Measurements from ENCODE around the gene RPRD1B. TPM values are rescaled to one million over a fixed set of nuclear protein-coding genes. Genes with fewer than 3 reads are reported as not detected.

RPRD1B gene
- total RNA-seq, 2 donors from 2014 or later: 60.1 to 75.8 TPM

DNA sequence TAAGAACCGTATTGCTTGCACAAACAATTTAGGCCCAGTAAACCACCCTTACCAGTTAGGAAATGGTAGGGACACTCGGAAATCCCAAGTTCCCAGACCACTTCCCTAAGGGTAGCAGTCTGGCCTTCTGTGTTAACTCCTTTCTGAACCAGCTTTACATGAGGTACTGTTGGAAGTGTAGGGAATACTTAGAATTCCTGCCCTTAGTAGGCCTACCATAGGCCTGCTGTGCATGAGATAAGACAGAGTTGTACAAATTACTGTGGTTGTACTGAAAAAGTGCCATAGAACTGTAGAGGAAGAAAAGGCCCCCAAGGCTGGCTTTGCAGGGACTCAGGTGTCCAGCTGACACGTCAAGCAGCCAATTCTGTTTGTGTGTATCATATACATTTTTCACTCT, 11.1 kb downstream of the RPRD1B start:
- Histone ChIP-seq H3K4me1 (peaks cover 0 to 7% of the 10 kb centered on the region in 2 donors), H3K4me3 (no peak overlapping the region), H3K36me3 (peaks cover 36% of the 10 kb centered on the region), H3K9me3 (no peaks in the 10 kb centered on the region), H3K27me3 (no peaks in the 10 kb centered on the region), H3K27ac (no peak overlapping the region)
- TF ChIP-seq, protein P1, sequence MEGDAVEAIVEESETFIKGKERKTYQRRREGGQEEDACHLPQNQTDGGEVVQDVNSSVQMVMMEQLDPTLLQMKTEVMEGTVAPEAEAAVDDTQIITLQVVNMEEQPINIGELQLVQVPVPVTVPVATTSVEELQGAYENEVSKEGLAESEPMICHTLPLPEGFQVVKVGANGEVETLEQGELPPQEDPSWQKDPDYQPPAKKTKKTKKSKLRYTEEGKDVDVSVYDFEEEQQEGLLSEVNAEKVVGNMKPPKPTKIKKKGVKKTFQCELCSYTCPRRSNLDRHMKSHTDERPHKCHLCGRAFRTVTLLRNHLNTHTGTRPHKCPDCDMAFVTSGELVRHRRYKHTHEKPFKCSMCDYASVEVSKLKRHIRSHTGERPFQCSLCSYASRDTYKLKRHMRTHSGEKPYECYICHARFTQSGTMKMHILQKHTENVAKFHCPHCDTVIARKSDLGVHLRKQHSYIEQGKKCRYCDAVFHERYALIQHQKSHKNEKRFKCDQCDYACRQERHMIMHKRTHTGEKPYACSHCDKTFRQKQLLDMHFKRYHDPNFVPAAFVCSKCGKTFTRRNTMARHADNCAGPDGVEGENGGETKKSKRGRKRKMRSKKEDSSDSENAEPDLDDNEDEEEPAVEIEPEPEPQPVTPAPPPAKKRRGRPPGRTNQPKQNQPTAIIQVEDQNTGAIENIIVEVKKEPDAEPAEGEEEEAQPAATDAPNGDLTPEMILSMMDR (IDR thresholded peaks at IDR 0.05): no peak
- no peak for DNase-seq (ENCODE audit: low spot score)

DNA sequence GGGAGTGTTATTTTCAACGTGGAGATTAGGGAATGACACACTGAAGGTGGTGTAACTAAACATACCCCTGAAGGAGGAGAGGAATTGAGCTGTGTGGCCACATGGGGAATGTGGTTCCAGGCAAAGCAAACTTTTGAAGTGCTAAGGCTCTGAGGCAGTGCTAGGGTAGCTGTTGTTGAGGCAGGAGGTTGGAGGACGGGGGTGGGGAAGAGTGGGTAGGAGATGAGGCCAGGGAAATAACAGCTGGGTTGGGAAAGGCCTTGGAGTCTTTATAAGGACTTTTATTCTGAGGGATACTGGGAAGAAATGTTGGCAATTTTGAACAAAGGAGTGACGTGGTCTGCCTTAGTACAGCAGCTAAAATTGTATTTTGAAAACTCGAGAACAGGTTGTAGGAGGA, 13.0 kb downstream of the RPRD1B start:
- Histone ChIP-seq H3K4me1 (peaks cover 0 to 16% of the 10 kb centered on the region in 2 donors), H3K27me3 (no peaks in the 10 kb centered on the region), H3K27ac (no peak overlapping the region), H3K36me3 (peaks cover 26% of the 10 kb centered on the region), H3K9me3 (no peaks in the 10 kb centered on the region), H3K4me3 (no peak overlapping the region)
- no peak for DNase-seq (ENCODE audit: low spot score)
- TF ChIP-seq, protein P1 (IDR thresholded peaks at IDR 0.05): no peak

DNA sequence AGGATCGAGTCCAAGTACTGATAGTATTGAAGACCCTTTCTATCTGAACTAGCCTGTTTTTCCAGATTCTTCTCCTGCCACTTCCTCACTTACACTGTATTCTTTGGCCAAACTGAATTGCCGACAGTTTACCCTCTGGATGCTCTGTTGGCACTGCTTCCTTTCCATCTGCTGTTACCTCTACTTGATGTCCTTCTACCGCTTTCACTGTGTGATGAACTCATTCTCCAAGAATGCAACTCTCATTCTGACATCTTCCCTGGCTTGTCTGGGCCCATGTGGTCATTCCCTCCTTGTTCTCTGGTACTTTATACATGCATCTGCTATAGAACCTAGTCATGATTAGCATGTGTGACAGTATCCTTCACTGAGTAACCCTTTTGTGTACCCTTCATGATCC, 16.3 kb downstream of the RPRD1B start:
- H3K4me3 ChIP-seq: no peak overlapping the region
- no peak for DNase-seq (ENCODE audit: low spot score)
- peak overlapping the region; percentile 4 to 64 for H3K27ac ChIP-seq
- H3K9me3 ChIP-seq: no peaks in the 10 kb centered on the region
- TF ChIP-seq, protein P1 (IDR thresholded peaks at IDR 0.05): no peak
- H3K4me1 ChIP-seq: peaks cover 0 to 16% of the 10 kb centered on the region in 2 donors
- H3K27me3 ChIP-seq: no peaks in the 10 kb centered on the region
- H3K36me3 ChIP-seq: peaks cover 24% of the 10 kb centered on the region

DNA sequence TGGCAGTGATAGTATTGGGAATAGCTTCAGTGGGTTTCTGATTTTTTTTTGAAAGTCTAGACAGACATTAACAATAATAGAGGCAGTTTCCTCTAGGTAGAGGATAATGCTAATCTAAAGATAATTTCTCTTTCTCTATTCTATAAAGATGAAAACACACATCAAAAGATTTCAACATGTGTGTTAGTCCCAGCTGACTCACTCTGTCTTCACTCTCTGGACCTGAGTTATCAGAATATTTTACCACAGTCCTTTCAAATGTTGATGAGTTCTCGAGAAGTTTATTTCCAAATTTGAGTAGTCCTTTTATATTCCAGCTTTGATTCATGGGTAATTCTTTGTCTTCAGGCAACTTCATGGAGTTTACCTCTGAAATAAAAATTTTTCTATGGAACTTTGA, 17.1 kb downstream of the RPRD1B start:
- peaks cover 27% of the 10 kb centered on the region for H3K36me3 ChIP-seq
- no peak for DNase-seq (ENCODE audit: low spot score)
- H3K9me3 ChIP-seq: no peaks in the 10 kb centered on the region
- no peak overlapping the region for H3K4me3 ChIP-seq
- peak overlapping the region in 1 of 2 donors; percentile 64 for H3K27ac ChIP-seq
- TF ChIP-seq, protein P1 (IDR thresholded peaks at IDR 0.05): no peak
- H3K27me3 ChIP-seq: no peaks in the 10 kb centered on the region
- H3K4me1 ChIP-seq: peaks cover 0 to 16% of the 10 kb centered on the region in 2 donors

DNA sequence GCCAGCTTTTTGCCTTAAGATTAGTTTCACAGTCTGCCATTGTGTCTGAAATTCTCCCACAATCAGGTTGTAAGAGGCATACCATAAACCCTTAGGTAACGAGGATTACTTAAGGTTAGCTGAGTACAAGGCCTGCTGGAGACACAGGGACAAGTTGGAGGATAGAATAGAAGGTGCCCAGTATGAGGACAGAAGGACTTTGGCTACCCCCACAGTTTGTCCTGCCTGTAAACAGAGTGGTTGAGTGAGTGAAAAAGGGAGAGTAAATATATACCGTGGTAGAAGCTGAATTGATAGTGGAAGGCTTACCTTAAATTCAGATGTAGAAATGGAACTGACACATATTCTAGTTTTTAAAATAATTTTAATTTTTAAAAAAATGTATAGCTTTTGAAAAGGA, 19.3 kb downstream of the RPRD1B start:
- no peak for DNase-seq (ENCODE audit: low spot score)
- Histone ChIP-seq H3K27ac (no peak overlapping the region), H3K4me3 (no peak overlapping the region), H3K9me3 (no peaks in the 10 kb centered on the region), H3K4me1 (peaks cover 0 to 17% of the 10 kb centered on the region in 2 donors), H3K27me3 (no peaks in the 10 kb centered on the region), H3K36me3 (peaks cover 30% of the 10 kb centered on the region)
- TF ChIP-seq, protein P1 (IDR thresholded peaks at IDR 0.05): no peak

DNA sequence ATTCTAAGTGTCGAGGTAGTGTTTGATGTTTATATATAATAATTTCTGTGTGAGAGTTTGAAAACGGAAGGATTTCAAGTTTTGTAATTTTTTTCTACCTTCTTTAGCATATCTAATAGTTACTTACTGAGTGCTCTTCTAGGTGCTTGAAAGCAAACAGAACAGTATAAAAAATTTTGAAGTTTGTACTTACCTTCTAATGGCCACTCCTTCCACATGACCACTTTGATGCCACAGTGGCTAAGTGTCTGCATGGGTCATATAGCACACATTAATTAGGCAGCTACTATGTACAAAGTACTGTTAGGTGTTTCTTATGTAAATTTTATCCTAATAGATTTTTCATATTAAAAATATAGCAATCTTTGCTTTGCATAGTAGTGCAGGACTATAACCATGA, 21.1 kb downstream of the RPRD1B start:
- no peak for DNase-seq (ENCODE audit: low spot score)
- Histone ChIP-seq H3K4me1 (peaks cover 0 to 15% of the 10 kb centered on the region in 2 donors), H3K27ac (no peak overlapping the region), H3K27me3 (no peaks in the 10 kb centered on the region), H3K4me3 (no peak overlapping the region), H3K9me3 (no peaks in the 10 kb centered on the region), H3K36me3 (peaks cover 41% of the 10 kb centered on the region)
- TF ChIP-seq, protein P1 (IDR thresholded peaks at IDR 0.05): no peak
